Measurements from ENCODE around the gene OR5B21. TPM values are rescaled to one million over a fixed set of nuclear protein-coding genes. Genes with fewer than 3 reads are reported as not detected.

Gene OR5B21
- polyA plus RNA-seq, 3 donors, result 0.12 TPM; not detected in 2

DNA sequence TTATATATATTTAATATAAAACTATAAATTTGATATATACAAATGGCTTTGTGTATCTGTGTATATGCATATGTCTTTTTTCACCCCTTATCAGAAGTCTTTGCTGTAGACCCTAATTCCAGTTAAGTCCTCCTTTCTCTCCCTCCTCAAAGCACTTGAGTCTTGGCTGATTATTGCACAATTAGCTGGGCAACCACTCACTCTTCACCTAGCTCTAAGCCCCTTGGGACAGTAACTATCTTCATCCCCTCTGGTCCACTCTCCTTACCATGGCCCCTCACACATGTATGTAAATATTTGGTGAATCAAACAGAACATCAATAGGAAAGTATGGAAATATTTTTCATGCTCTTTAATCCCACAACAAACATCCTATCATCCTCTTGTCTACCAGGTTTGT, 909 bp upstream of the OR5B21 start:
- no peak for TF ChIP-seq CTCF (IDR thresholded peaks at IDR 0.05)
- no peak overlapping the region for H3K4me2 ChIP-seq (replicated peaks; ENCODE audit: extremely low read depth, low read length, poor library complexity, severe bottlenecking)
- no peak overlapping the region for H2AFZ ChIP-seq (ENCODE audit: insufficient read depth, low read depth, low read length, poor library complexity, severe bottlenecking)
- H3K9me3 Mint-ChIP-seq, result no peaks in the 10 kb centered on the region
- H3K27me3 ChIP-seq (ENCODE audit: control insufficient read depth in 2 of 2, insufficient read depth in 2 of 2, low read length in 2 of 2), result no peaks in the 10 kb centered on the region
- no peaks in the 10 kb centered on the region for H3K9me3 ChIP-seq (replicated peaks in 1 of 2; ENCODE audit: control insufficient read depth in 1 of 2, insufficient read depth in 1 of 2, low read length in 2 of 2)
- H3K9ac ChIP-seq (ENCODE audit: insufficient read depth, low read length, poor library complexity, severe bottlenecking), result no peak overlapping the region
- H3K27me3 Mint-ChIP-seq (ENCODE audit: low read depth in 3 of 3), result peaks cover 1 to 3% (median 1%) of the 10 kb centered on the region in 3 donors
- H3K27ac ChIP-seq (ENCODE audit: low read depth in 1 of 2, low read length in 2 of 2), result no peak overlapping the region
- peaks cover 14% of the 10 kb centered on the region for H3K4me1 Mint-ChIP-seq
- intact Hi-C loops (cut with micrococcal nuclease), result no loop called here
- no peak for DNase-seq
- no peaks in the 10 kb centered on the region for H3K36me3 Mint-ChIP-seq
- H3K4me3 ChIP-seq (replicated peaks in 1 of 3; ENCODE audit: low read depth in 2 of 3, low read length in 3 of 3), result no peak overlapping the region
- H3K36me3 ChIP-seq (replicated peaks in 1 of 2; ENCODE audit: control insufficient read depth in 1 of 2, insufficient read depth in 2 of 2, low read length in 2 of 2), result no peaks in the 10 kb centered on the region
- H3K4me3 Mint-ChIP-seq, result no peak overlapping the region
- no peaks in the 10 kb centered on the region for H3K79me2 ChIP-seq (ENCODE audit: insufficient read depth, low read length)
- peaks cover 8 to 9% of the 10 kb centered on the region in 2 donors for H3K4me1 ChIP-seq (ENCODE audit: control insufficient read depth in 1 of 2, insufficient read depth in 2 of 2, low read length in 2 of 2)
- no peaks in the 10 kb centered on the region for H4K20me1 ChIP-seq (ENCODE audit: insufficient read depth, low read length)
- H3K27ac Mint-ChIP-seq, result no peak overlapping the region

DNA sequence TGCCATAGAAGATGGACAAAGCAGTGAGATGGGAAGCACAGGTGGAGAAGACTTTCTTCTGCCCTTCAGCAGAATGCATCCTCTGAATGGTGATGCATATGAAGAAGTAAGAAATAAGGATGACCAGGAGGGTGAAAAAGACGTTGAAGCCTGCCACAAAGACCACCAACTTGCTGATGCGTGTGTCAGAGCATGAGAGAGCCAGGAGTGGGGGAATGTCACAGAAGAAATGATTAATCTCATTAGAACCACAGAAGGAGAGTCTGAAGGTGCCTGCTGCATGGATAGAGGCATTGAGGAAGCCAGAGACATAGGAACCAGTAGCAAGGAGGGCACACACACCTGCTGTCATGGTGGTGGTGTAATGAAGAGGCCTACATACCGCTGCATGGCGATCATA, 550 bp downstream of the OR5B21 start:
- Histone ChIP-seq H2AFZ (ENCODE audit: insufficient read depth, low read depth, low read length, poor library complexity, severe bottlenecking) (no peak overlapping the region), H3K36me3 (replicated peaks in 1 of 2; ENCODE audit: control insufficient read depth in 1 of 2, insufficient read depth in 2 of 2, low read length in 2 of 2) (no peaks in the 10 kb centered on the region), H3K27me3 (ENCODE audit: control insufficient read depth in 2 of 2, insufficient read depth in 2 of 2, low read length in 2 of 2) (no peaks in the 10 kb centered on the region), H3K27ac (ENCODE audit: low read depth in 1 of 2, low read length in 2 of 2) (no peak overlapping the region), H3K4me3 (replicated peaks in 1 of 3; ENCODE audit: low read depth in 2 of 3, low read length in 3 of 3) (no peak overlapping the region), H3K4me2 (replicated peaks; ENCODE audit: extremely low read depth, low read length, poor library complexity, severe bottlenecking) (no peak overlapping the region), H3K79me2 (ENCODE audit: insufficient read depth, low read length) (no peaks in the 10 kb centered on the region), H3K4me1 (ENCODE audit: control insufficient read depth in 1 of 2, insufficient read depth in 2 of 2, low read length in 2 of 2) (peaks cover 8 to 9% of the 10 kb centered on the region in 2 donors), H3K9ac (ENCODE audit: insufficient read depth, low read length, poor library complexity, severe bottlenecking) (no peak overlapping the region), H3K9me3 (replicated peaks in 1 of 2; ENCODE audit: control insufficient read depth in 1 of 2, insufficient read depth in 1 of 2, low read length in 2 of 2) (no peaks in the 10 kb centered on the region), H4K20me1 (ENCODE audit: insufficient read depth, low read length) (no peaks in the 10 kb centered on the region)
- H3K36me3 Mint-ChIP-seq, result no peaks in the 10 kb centered on the region
- no peak for TF ChIP-seq CTCF (IDR thresholded peaks at IDR 0.05)
- H3K4me3 Mint-ChIP-seq, result no peak overlapping the region
- 80% methylated on average over 3 of the region's 4 CpGs for WGBS (ENCODE audit: insufficient coverage)
- H3K27ac Mint-ChIP-seq, result peak overlapping the region in 1 of 7 donors; percentile 32
- no peak for DNase-seq
- no peaks in the 10 kb centered on the region for H3K9me3 Mint-ChIP-seq
- intact Hi-C loops (cut with micrococcal nuclease), result no loop called here
- H3K4me1 Mint-ChIP-seq, result peaks cover 14% of the 10 kb centered on the region
- H3K27me3 Mint-ChIP-seq (ENCODE audit: low read depth in 3 of 3), result peaks cover 0 to 3% (median 1%) of the 10 kb centered on the region in 3 donors
